Smooth muscle cell (in vitro differentiated cells): ENCODE results near the gene TRIM75. TPM values are rescaled to one million over a fixed set of nuclear protein-coding genes. Genes with fewer than 3 reads are reported as not detected.
"Not testable (repeated sequence)": the region's sequence is repeated elsewhere in the genome, so short reads cannot be mapped to it uniquely, and the experiment has no call there.

ENCODE experiments used
- DNase-seq: peaks from one replicate; lab custom pipeline; 2025; ENCODE audit not compliant: unreplicated experiment; lab: John Stamatoyannopoulos, UW
- H2AFZ ChIP-seq: fragments of 200-600 bp; sonication (generic); 2 replicates; pipeline ENCODE4 v1.6.0; 2016; ENCODE audit warnings: antibody characterized with exemption, low read depth, mild to moderate bottlenecking
- H3F3A ChIP-seq: fragments of 200-600 bp; sonication (generic); 2 replicates; pipeline ENCODE4 v1.6.0; 2017; ENCODE audit warnings: antibody characterized with exemption, low read depth
- H3K27ac ChIP-seq: fragments of 200-600 bp; sonication (generic); 2 replicates; pipeline ENCODE4 v1.5.1; 2016; ENCODE audit warnings: low read depth, mild to moderate bottlenecking
- H3K27me3 ChIP-seq: fragments of 200-600 bp; sonication (generic); 2 replicates; pipeline ENCODE4 v1.6.1; 2016; ENCODE audit warnings: low read depth, mild to moderate bottlenecking
- H3K36me3 ChIP-seq: fragments of 200-600 bp; sonication (generic); 2 replicates; pipeline ENCODE4 v1.5.1; 2016; ENCODE audit warnings: low read depth
- H3K4me1 ChIP-seq: fragments of 200-600 bp; sonication (generic); 2 replicates; pipeline ENCODE4 v1.5.1; 2016; ENCODE audit warnings: low read depth
- H3K4me2 ChIP-seq: fragments of 200-600 bp; sonication (generic); 2 replicates; pipeline ENCODE4 v1.6.0; 2016; ENCODE audit warnings: mild to moderate bottlenecking
- H3K4me3 ChIP-seq: fragments of 200-600 bp; sonication (generic); 2 replicates; pipeline ENCODE4 v1.5.1; 2016; ENCODE audit warnings: mild to moderate bottlenecking
- H3K79me2 ChIP-seq: fragments of 200-600 bp; sonication (generic); 2 replicates; pipeline ENCODE4 v1.6.0; 2016; ENCODE audit warnings: low read depth, mild to moderate bottlenecking
- H3K9ac ChIP-seq: fragments of 200-600 bp; sonication (generic); 2 replicates; pipeline ENCODE4 v1.6.0; 2016; ENCODE audit warnings: low read depth
- H3K9me3 ChIP-seq: fragments of 200-600 bp; sonication (generic); replicated peaks from 2 replicates; pipeline ENCODE4 v1.5.1; 2016; ENCODE audit warnings: low read depth
- H4K20me1 ChIP-seq: fragments of 200-600 bp; sonication (generic); 2 replicates; pipeline ENCODE4 v1.6.0; 2016; ENCODE audit warnings: low read depth
- WGBS: methylation state at CpG from one replicate; pipeline ENCODE4 v1.1.7; 2016; ENCODE audit warnings: low lambda C conversion rate; 5-methylcytosine and 5-hydroxymethylcytosine counted together
- polyA plus RNA-seq: library from polyadenylated mRNA; unstranded; fragments of >200 nt; fragmentation: Nextera tagmentation; extraction: Ambion mirVana; gene quantifications from 2 replicates; pipeline ENCODE4 v1.2.1, GENCODE V29; 2016
- total RNA-seq: library from RNA; depleted of rRNA; stranded (reverse); fragments of >200 nt; gene quantifications from 2 replicates; pipeline ENCODE4 v1.2.3, GENCODE V29; 2014
- TF ChIP-seq, protein P1 (sequence below): fragments of 200-600 bp; sonication (generic); IDR thresholded peaks from 2 replicates; pipeline ENCODE4 v1.5.1; 2017; ENCODE audit warnings: borderline replicate concordance, mild to moderate bottlenecking, antibody characterized with exemption; ENCODE audit not compliant: insufficient read depth, poor library complexity, severe bottlenecking

TRIM75 gene
- total and polyA plus RNA-seq, 2 experiments from 2014 or later = not detected

- no peak overlapping the region for H3K4me3 ChIP-seq
- no peak overlapping the region for H2AFZ ChIP-seq
- no peaks in the 10 kb centered on the region for H3K9me3 ChIP-seq
- no peaks in the 10 kb centered on the region for H4K20me1 ChIP-seq
- WGBS = 95% methylated on average over 3 of the region's 3 CpGs
- no peaks in the 10 kb centered on the region for H3K79me2 ChIP-seq
- no peak for DNase-seq
- TF ChIP-seq, protein P1, sequence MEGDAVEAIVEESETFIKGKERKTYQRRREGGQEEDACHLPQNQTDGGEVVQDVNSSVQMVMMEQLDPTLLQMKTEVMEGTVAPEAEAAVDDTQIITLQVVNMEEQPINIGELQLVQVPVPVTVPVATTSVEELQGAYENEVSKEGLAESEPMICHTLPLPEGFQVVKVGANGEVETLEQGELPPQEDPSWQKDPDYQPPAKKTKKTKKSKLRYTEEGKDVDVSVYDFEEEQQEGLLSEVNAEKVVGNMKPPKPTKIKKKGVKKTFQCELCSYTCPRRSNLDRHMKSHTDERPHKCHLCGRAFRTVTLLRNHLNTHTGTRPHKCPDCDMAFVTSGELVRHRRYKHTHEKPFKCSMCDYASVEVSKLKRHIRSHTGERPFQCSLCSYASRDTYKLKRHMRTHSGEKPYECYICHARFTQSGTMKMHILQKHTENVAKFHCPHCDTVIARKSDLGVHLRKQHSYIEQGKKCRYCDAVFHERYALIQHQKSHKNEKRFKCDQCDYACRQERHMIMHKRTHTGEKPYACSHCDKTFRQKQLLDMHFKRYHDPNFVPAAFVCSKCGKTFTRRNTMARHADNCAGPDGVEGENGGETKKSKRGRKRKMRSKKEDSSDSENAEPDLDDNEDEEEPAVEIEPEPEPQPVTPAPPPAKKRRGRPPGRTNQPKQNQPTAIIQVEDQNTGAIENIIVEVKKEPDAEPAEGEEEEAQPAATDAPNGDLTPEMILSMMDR = no peak
- H3K9ac ChIP-seq = no peak overlapping the region
- no peak overlapping the region for H3K4me2 ChIP-seq
- no peaks in the 10 kb centered on the region for H3K4me1 ChIP-seq
- H3F3A ChIP-seq = no peaks in the 10 kb centered on the region
- no peaks in the 10 kb centered on the region for H3K36me3 ChIP-seq
- no peaks in the 10 kb centered on the region for H3K27me3 ChIP-seq
- no peak overlapping the region for H3K27ac ChIP-seq
Observed at GRCh38 chr4:165088366-165088765, 34.7 kb downstream of the TRIM75 start.

- not testable (repeated sequence) for H3K4me1 ChIP-seq, H3K27me3 ChIP-seq, H3K27ac ChIP-seq, H3K36me3 ChIP-seq, H3F3A ChIP-seq, DNase-seq, H3K4me2 ChIP-seq, H3K9me3 ChIP-seq, H4K20me1 ChIP-seq, H2AFZ ChIP-seq, H3K79me2 ChIP-seq, H3K9ac ChIP-seq, H3K4me3 ChIP-seq
- 98% methylated on average over 8 of the region's 8 CpGs for WGBS
Observed at GRCh38 chr4:165092187-165092586, 38.5 kb downstream of the TRIM75 start.

DNA sequence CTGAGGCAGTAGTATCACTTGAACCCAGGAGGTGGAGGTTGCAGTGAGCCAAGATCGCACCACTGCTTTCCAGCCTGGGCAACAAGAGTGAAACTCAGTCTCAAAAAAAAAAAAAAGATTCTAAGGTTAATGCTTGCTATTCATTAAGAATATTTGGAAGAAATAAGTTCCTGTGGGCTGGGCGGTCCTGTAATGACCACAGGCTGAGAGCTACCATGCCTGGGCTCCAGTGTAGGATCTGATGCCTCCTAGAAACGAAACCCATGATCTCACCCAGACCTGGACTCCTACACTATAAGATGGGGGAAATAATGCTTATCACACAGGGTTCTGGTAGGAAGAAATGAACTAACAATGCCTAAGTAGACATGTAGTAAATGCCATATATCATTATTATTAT lies 41.2 kb downstream of the TRIM75 start:
- Histone ChIP-seq H3K9ac (no peak overlapping the region), H3K36me3 (no peaks in the 10 kb centered on the region), H3K79me2 (no peaks in the 10 kb centered on the region), H3K4me2 (no peak overlapping the region), H3K4me1 (no peaks in the 10 kb centered on the region), H3K4me3 (no peak overlapping the region), H3K9me3 (no peaks in the 10 kb centered on the region), H4K20me1 (no peaks in the 10 kb centered on the region), H3K27me3 (no peaks in the 10 kb centered on the region), H2AFZ (no peak overlapping the region), H3F3A (no peaks in the 10 kb centered on the region), H3K27ac (no peak overlapping the region)
- no peak for DNase-seq
- TF ChIP-seq, protein P1 = no peak
- WGBS = 98% methylated on average over 3 of the region's 3 CpGs

GRCh38 chr4:165095291-165095690 lies 41.6 kb downstream of the TRIM75 start:
- Histone ChIP-seq H3K4me2 (no peak overlapping the region), H4K20me1 (no peaks in the 10 kb centered on the region), H2AFZ (no peak overlapping the region), H3K9ac (no peak overlapping the region), H3K4me1 (no peaks in the 10 kb centered on the region), H3K79me2 (no peaks in the 10 kb centered on the region), H3K27ac (no peak overlapping the region), H3K4me3 (no peak overlapping the region), H3F3A (no peaks in the 10 kb centered on the region), H3K27me3 (no peaks in the 10 kb centered on the region), H3K9me3 (no peaks in the 10 kb centered on the region), H3K36me3 (no peaks in the 10 kb centered on the region)
- TF ChIP-seq, protein P1 = no peak
- WGBS = 61% methylated on average over 1 of the region's 1 CpG
- DNase-seq = no peak
